Measurements from ENCODE around the gene SCN3B. TPM values are rescaled to one million over a fixed set of nuclear protein-coding genes. Genes with fewer than 3 reads are reported as not detected.

Gene SCN3B
- total RNA-seq, 2 experiments from 2014 or later = not detected

DNA sequence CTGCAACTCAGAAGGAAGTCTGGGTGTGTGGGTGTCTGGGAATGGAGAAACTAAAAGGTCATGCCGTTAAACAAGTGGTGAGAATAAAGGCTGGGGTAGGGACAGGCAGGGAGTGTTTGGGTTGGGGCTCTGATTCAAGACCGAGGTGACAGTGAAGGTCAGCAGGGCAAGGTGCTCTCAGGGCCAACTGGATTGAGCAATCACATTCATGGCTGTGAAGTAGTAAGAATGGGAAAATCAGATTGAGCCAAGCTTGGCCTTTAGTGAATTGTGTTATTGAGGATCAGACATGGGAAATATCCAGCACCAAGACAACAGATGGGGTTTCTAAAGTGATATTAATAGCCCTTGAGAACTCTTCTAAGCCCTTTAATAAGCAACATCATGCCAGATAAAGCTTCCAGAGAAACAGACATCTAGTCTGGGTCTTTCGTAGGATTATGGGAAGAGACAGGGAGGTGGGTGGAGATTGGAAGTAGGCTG, 24.3 kb downstream of the SCN3B start:
- CTCF ChIA-PET (ENCODE audit: unreplicated experiment) = no interaction called here
- Histone ChIP-seq H3K9me3 (ENCODE audit: low read length) (no peaks in the 10 kb centered on the region), H3K4me3 (ENCODE audit: low read depth, low read length, poor library complexity, severe bottlenecking) (no peak overlapping the region), H3K4me1 (ENCODE audit: insufficient read depth, low read length, poor library complexity, severe bottlenecking) (no peaks in the 10 kb centered on the region), H3K4me2 (ENCODE audit: low read length) (no peak overlapping the region), H3K36me3 (ENCODE audit: insufficient read depth, low read length) (no peaks in the 10 kb centered on the region), H3K79me2 (ENCODE audit: insufficient read depth, low read depth, low read length) (no peaks in the 10 kb centered on the region), H3K27ac (ENCODE audit: low read depth, low read length, poor library complexity, severe bottlenecking) (no peak overlapping the region), H3K9me2 (ENCODE audit: insufficient read depth, low read length) (no peaks in the 10 kb centered on the region), H2AFZ (ENCODE audit: low read length) (no peak overlapping the region), H4K20me1 (ENCODE audit: insufficient read depth, low read length) (no peaks in the 10 kb centered on the region)
- intact Hi-C loops (cut with micrococcal nuclease; ENCODE audit: unreplicated experiment) = no loop called here
- POLR2A ChIA-PET = interaction anchor here (1.2 kb wide), 1 partner anchor 10 kb away, joined by 9 read pairs; no protein-coding TSS in a partner anchor
- no peak for DNase-seq (ENCODE audit: low spot score)
- BruUV-seq (replicated peaks) = no TSS peak
- TF ChIP-seq, protein P1, sequence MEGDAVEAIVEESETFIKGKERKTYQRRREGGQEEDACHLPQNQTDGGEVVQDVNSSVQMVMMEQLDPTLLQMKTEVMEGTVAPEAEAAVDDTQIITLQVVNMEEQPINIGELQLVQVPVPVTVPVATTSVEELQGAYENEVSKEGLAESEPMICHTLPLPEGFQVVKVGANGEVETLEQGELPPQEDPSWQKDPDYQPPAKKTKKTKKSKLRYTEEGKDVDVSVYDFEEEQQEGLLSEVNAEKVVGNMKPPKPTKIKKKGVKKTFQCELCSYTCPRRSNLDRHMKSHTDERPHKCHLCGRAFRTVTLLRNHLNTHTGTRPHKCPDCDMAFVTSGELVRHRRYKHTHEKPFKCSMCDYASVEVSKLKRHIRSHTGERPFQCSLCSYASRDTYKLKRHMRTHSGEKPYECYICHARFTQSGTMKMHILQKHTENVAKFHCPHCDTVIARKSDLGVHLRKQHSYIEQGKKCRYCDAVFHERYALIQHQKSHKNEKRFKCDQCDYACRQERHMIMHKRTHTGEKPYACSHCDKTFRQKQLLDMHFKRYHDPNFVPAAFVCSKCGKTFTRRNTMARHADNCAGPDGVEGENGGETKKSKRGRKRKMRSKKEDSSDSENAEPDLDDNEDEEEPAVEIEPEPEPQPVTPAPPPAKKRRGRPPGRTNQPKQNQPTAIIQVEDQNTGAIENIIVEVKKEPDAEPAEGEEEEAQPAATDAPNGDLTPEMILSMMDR (conservative IDR thresholded peaks at IDR 0.05; ENCODE audit: low read length) = no peak
- no peak for TF ChIP-seq EZH2phosphoT487 (IDR thresholded peaks at IDR 0.05; ENCODE audit: borderline replicate concordance, low read depth, low read length)

DNA sequence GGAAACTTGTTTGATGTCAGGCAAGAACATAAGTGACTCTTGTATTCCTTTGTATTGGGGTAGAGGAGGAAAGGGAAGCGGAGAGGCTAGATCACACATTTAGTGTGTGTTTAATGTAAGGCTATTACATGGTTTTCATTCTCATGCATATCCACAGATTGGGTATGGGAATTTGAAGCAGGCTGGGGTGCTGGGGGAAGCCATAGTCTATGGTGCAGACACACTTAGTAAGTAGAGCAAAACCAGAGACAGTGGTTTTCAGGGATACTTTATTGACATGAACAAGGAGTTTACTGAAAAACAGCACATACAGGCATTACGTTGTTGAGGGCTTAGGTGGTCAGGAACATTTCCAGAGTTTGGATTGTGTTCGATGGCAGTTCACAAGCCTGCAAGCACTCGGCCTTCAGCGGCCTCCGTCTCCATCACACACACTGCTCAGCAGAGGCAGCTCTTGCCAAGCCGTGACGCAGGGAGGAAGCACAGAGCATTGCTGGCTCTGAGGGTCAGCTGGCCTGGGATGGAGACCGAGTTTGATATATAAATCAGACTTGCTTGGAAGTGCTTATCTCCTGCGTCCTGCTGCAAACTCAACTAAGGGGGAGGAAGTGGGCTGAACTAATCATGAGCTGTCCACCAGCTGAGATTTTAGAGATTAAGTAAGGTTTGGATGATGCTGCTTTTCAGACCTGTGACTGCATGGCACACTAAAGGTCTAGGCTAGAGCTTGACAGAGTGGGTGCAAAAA, 25.3 kb downstream of the SCN3B start:
- Histone ChIP-seq H2AFZ (ENCODE audit: low read length) (no peak overlapping the region), H3K27ac (ENCODE audit: low read depth, low read length, poor library complexity, severe bottlenecking) (no peak overlapping the region), H3K36me3 (ENCODE audit: insufficient read depth, low read length) (no peaks in the 10 kb centered on the region), H3K4me1 (ENCODE audit: insufficient read depth, low read length, poor library complexity, severe bottlenecking) (no peaks in the 10 kb centered on the region), H3K9me3 (ENCODE audit: low read length) (no peaks in the 10 kb centered on the region), H3K4me2 (ENCODE audit: low read length) (no peak overlapping the region), H3K79me2 (ENCODE audit: insufficient read depth, low read depth, low read length) (no peaks in the 10 kb centered on the region), H3K9me2 (ENCODE audit: insufficient read depth, low read length) (no peaks in the 10 kb centered on the region), H3K4me3 (ENCODE audit: low read depth, low read length, poor library complexity, severe bottlenecking) (no peak overlapping the region), H4K20me1 (ENCODE audit: insufficient read depth, low read length) (no peaks in the 10 kb centered on the region)
- no peak for DNase-seq (ENCODE audit: low spot score)
- BruUV-seq (replicated peaks) = no TSS peak
- ChIA-PET CTCF (ENCODE audit: unreplicated experiment) (interaction anchor here (0.5 kb wide), 1 partner anchor 64 kb away, joined by 3 read pairs; no protein-coding TSS in a partner anchor), POLR2A (no interaction called here)
- intact Hi-C loops (cut with micrococcal nuclease; ENCODE audit: unreplicated experiment) = no loop called here
- TF ChIP-seq, protein P1 (conservative IDR thresholded peaks at IDR 0.05; ENCODE audit: low read length) = no peak

DNA sequence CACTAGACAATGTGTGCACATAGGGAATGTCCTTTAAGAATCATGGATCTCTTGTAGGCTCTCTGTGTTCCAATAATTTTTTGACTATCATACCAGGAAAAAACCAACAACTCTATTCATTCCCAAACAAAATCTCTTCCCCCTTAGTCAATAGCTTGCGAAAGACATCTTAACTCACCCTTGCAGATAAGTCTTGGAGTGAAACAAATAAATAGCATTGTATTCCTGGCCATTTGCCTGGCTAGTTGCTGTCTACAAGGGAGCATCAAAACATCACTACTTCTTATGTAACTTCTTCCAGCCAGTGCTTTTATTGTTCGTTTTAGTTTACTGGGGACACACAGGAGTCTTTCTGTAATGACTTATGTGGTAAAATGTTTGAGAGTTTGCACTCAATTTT, 29.4 kb downstream of the SCN3B start:
- intact Hi-C loops (cut with micrococcal nuclease; ENCODE audit: unreplicated experiment) = no loop called here
- Histone ChIP-seq H3K9me2 (ENCODE audit: insufficient read depth, low read length) (no peaks in the 10 kb centered on the region), H3K9me3 (ENCODE audit: low read length) (no peaks in the 10 kb centered on the region), H2AFZ (ENCODE audit: low read length) (no peak overlapping the region), H3K4me2 (ENCODE audit: low read length) (no peak overlapping the region), H3K79me2 (ENCODE audit: insufficient read depth, low read depth, low read length) (no peaks in the 10 kb centered on the region), H3K4me3 (ENCODE audit: low read depth, low read length, poor library complexity, severe bottlenecking) (no peak overlapping the region), H3K27ac (ENCODE audit: low read depth, low read length, poor library complexity, severe bottlenecking) (no peak overlapping the region), H4K20me1 (ENCODE audit: insufficient read depth, low read length) (no peaks in the 10 kb centered on the region), H3K36me3 (ENCODE audit: insufficient read depth, low read length) (no peaks in the 10 kb centered on the region), H3K4me1 (ENCODE audit: insufficient read depth, low read length, poor library complexity, severe bottlenecking) (no peaks in the 10 kb centered on the region)
- BruUV-seq (replicated peaks) = no TSS peak
- ChIA-PET CTCF (ENCODE audit: unreplicated experiment) (interaction anchor here (1.3 kb wide), 1 partner anchor 14 kb away, joined by 3 read pairs; no protein-coding TSS in a partner anchor), POLR2A (interaction anchor here (0.5 to 1.5 kb wide), 3 partner anchors 9 to 293 kb away, joined by 3 read pairs; no protein-coding TSS in a partner anchor)
- DNase-seq (ENCODE audit: low spot score) = no peak
- no peak for TF ChIP-seq EZH2phosphoT487 (IDR thresholded peaks at IDR 0.05; ENCODE audit: borderline replicate concordance, low read depth, low read length)
- TF ChIP-seq, protein P1 (conservative IDR thresholded peaks at IDR 0.05; ENCODE audit: low read length) = no peak

Measured in OCI-LY7 (cell line).